Muscle layer of duodenum (tissue), 2 donors: ENCODE results near the gene GRAMD4.

Source experiments
- H3K27ac ChIP-seq: one replicate; pipeline ENCODE4 v1.7.0; 2013; ENCODE audit warnings: mild to moderate bottlenecking, low read length
- H3K27me3 ChIP-seq: one replicate; pipeline ENCODE4 v1.7.0; 2013; ENCODE audit warnings: low read depth, mild to moderate bottlenecking, control low read depth, low read length
- H3K36me3 ChIP-seq, 2 donors: one replicate each; pipeline ENCODE4 v1.7.0; 2013; ENCODE audit warnings: low read length in 2 of 2, control low read depth in 1 of 2, mild to moderate bottlenecking in 1 of 2; ENCODE audit not compliant: insufficient read depth in 2 of 2, control insufficient read depth in 1 of 2
- H3K4me1 ChIP-seq, 2 donors: one replicate each; pipeline ENCODE4 v1.7.0; 2013; ENCODE audit warnings: low read length in 2 of 2, mild to moderate bottlenecking in 2 of 2, control low read depth in 1 of 2, moderate library complexity in 1 of 2; ENCODE audit not compliant: insufficient read depth in 2 of 2, control insufficient read depth in 1 of 2
- H3K4me3 ChIP-seq, 2 donors: one replicate each; pipeline ENCODE4 v1.7.0; 2013; ENCODE audit warnings: low read length in 2 of 2, low read depth in 1 of 2, mild to moderate bottlenecking in 1 of 2
- H3K9me3 ChIP-seq, 2 donors: one replicate each; pipeline ENCODE4 v1.7.0; 2013; ENCODE audit warnings: low read length in 2 of 2, control low read depth in 1 of 2, mild to moderate bottlenecking in 1 of 2; ENCODE audit not compliant: control insufficient read depth in 1 of 2
- donor health status: healthy.

Gene GRAMD4

GRCh38 chr22:46706060-46706459 is 85.9 kb downstream of the GRAMD4 start:
- Histone ChIP-seq H3K27me3 (no peaks in the 10 kb centered on the region), H3K9me3 (no peaks in the 10 kb centered on the region), H3K4me3 (no peak overlapping the region), H3K4me1 (no peaks in the 10 kb centered on the region), H3K36me3 (peaks cover 54 to 77% of the 10 kb centered on the region in 2 donors), H3K27ac (no peak overlapping the region)

- no peak overlapping the region for H3K4me3 ChIP-seq
- peaks cover 57 to 83% of the 10 kb centered on the region in 2 donors for H3K36me3 ChIP-seq
- no peaks in the 10 kb centered on the region for H3K27me3 ChIP-seq
- no peaks in the 10 kb centered on the region for H3K4me1 ChIP-seq
- H3K27ac ChIP-seq: no peak overlapping the region
- H3K9me3 ChIP-seq: no peaks in the 10 kb centered on the region
These were observed 87.1 kb downstream of the GRAMD4 start for GRCh38 chr22:46707305-46707704.

- H3K4me1 ChIP-seq: no peaks in the 10 kb centered on the region
- H3K27me3 ChIP-seq: no peaks in the 10 kb centered on the region
- H3K9me3 ChIP-seq: no peaks in the 10 kb centered on the region
- H3K36me3 ChIP-seq: peaks cover 57 to 77% of the 10 kb centered on the region in 2 donors
- H3K27ac ChIP-seq: no peak overlapping the region
- H3K4me3 ChIP-seq: no peak overlapping the region
These were observed 87.8 kb downstream of the GRAMD4 start for GRCh38 chr22:46707827-46708570.

GRCh38 chr22:46708766-46709330 is 88.7 kb downstream of the GRAMD4 start:
- no peaks in the 10 kb centered on the region for H3K4me1 ChIP-seq
- H3K27ac ChIP-seq: no peak overlapping the region
- no peak overlapping the region for H3K4me3 ChIP-seq
- no peaks in the 10 kb centered on the region for H3K9me3 ChIP-seq
- H3K36me3 ChIP-seq: peaks cover 61 to 68% of the 10 kb centered on the region in 2 donors
- no peaks in the 10 kb centered on the region for H3K27me3 ChIP-seq

GRCh38 chr22:46710806-46711205 is 90.6 kb downstream of the GRAMD4 start:
- Histone ChIP-seq H3K4me1 (no peaks in the 10 kb centered on the region), H3K36me3 (peaks cover 56 to 71% of the 10 kb centered on the region in 2 donors), H3K9me3 (no peaks in the 10 kb centered on the region), H3K27me3 (no peaks in the 10 kb centered on the region), H3K27ac (no peak overlapping the region), H3K4me3 (no peak overlapping the region)

GRCh38 chr22:46712288-46712687 is 92.1 kb downstream of the GRAMD4 start:
- Histone ChIP-seq H3K9me3 (no peaks in the 10 kb centered on the region), H3K27ac (no peak overlapping the region), H3K4me1 (no peaks in the 10 kb centered on the region), H3K4me3 (no peak overlapping the region), H3K27me3 (no peaks in the 10 kb centered on the region), H3K36me3 (peaks cover 49 to 66% of the 10 kb centered on the region in 2 donors)

GRCh38 chr22:46714550-46714949 is 94.4 kb downstream of the GRAMD4 start:
- H3K36me3 ChIP-seq: peaks cover 46 to 66% of the 10 kb centered on the region in 2 donors
- no peak overlapping the region for H3K27ac ChIP-seq
- no peaks in the 10 kb centered on the region for H3K4me1 ChIP-seq
- no peaks in the 10 kb centered on the region for H3K27me3 ChIP-seq
- H3K9me3 ChIP-seq: no peaks in the 10 kb centered on the region
- H3K4me3 ChIP-seq: no peak overlapping the region

GRCh38 chr22:46719921-46720320 is 99.7 kb downstream of the GRAMD4 start:
- H3K27ac ChIP-seq: no peak overlapping the region
- H3K27me3 ChIP-seq: no peaks in the 10 kb centered on the region
- H3K36me3 ChIP-seq: peaks cover 29 to 54% of the 10 kb centered on the region in 2 donors
- H3K9me3 ChIP-seq: no peaks in the 10 kb centered on the region
- H3K4me1 ChIP-seq: peaks cover 0 to 5% of the 10 kb centered on the region in 2 donors
- H3K4me3 ChIP-seq: no peak overlapping the region

- H3K36me3 ChIP-seq: peaks cover 29 to 52% of the 10 kb centered on the region in 2 donors
These were observed 101.4 kb downstream of the GRAMD4 start for GRCh38 chr22:46721501-46722085.

GRCh38 chr22:46723882-46724281 is 103.7 kb downstream of the GRAMD4 start:
- peaks cover 8 to 22% of the 10 kb centered on the region in 2 donors for H3K4me1 ChIP-seq
- H3K36me3 ChIP-seq: peaks cover 15 to 29% of the 10 kb centered on the region in 2 donors
- H3K9me3 ChIP-seq: no peaks in the 10 kb centered on the region
- no peak overlapping the region for H3K27ac ChIP-seq
- no peaks in the 10 kb centered on the region for H3K27me3 ChIP-seq
- H3K4me3 ChIP-seq: no peak overlapping the region

More at GRCh38 chr22:46721501-46722085, 101.4 kb downstream of the GRAMD4 start:
- Histone ChIP-seq H3K4me3 (no peak overlapping the region), H3K27ac (no peak overlapping the region), H3K4me1 (peaks cover 0 to 5% of the 10 kb centered on the region in 2 donors), H3K9me3 (no peaks in the 10 kb centered on the region), H3K27me3 (no peaks in the 10 kb centered on the region)

GRCh38 chr22:46725096-46725495 is 104.9 kb downstream of the GRAMD4 start:
- Histone ChIP-seq H3K27ac (no peak overlapping the region), H3K9me3 (no peaks in the 10 kb centered on the region), H3K27me3 (no peaks in the 10 kb centered on the region), H3K4me1 (peaks cover 8 to 31% of the 10 kb centered on the region in 2 donors), H3K36me3 (peaks cover 3 to 17% of the 10 kb centered on the region in 2 donors), H3K4me3 (no peak overlapping the region)
